GM19193 (cell line): ENCODE results near the gene SULT2B1.

Experiments
- POLR2A ChIP-seq: IDR thresholded peaks from 4 replicates; pipeline ENCODE4 v1.6.1; 2011; ENCODE audit not compliant: insufficient read depth, insufficient read length; ENCODE audit errors: extremely low read depth

The SULT2B1 gene

GRCh38 chr19:48608798-48609263 is 56.9 kb downstream of the SULT2B1 start:
- no peak for TF ChIP-seq POLR2A

- no peak for TF ChIP-seq POLR2A
Observed at GRCh38 chr19:48609571-48610108, 57.7 kb downstream of the SULT2B1 start.

- TF ChIP-seq POLR2A, result no peak
Observed at GRCh38 chr19:48611872-48612271, 59.9 kb downstream of the SULT2B1 start.

- TF ChIP-seq POLR2A, result peak; percentile 3
Observed at GRCh38 chr19:48613024-48613851, 61.3 kb downstream of the SULT2B1 start.

- TF ChIP-seq POLR2A, result peak; percentile 50
Observed at GRCh38 chr19:48613852-48614435, 62.0 kb downstream of the SULT2B1 start.

- TF ChIP-seq POLR2A, result peak; percentile 38
Observed at GRCh38 chr19:48614436-48615230, 62.7 kb downstream of the SULT2B1 start, which contains the start of gene FAM83E. TSS of gene FAM83E (minus strand) at chr19:48615076. CDS start at chr19:48613372, 1,704 bp downstream.

GRCh38 chr19:48615231-48616040 is 63.5 kb downstream of the SULT2B1 start:
- TF ChIP-seq POLR2A, result no peak

GRCh38 chr19:48616041-48616436 is 64.1 kb downstream of the SULT2B1 start:
- no peak for TF ChIP-seq POLR2A

GRCh38 chr19:48616491-48617056 is 64.6 kb downstream of the SULT2B1 start:
- no peak for TF ChIP-seq POLR2A

- TF ChIP-seq POLR2A, result peak; percentile 27
Observed at GRCh38 chr19:48617146-48617937, 65.4 kb downstream of the SULT2B1 start.

- TF ChIP-seq POLR2A, result no peak
Observed at GRCh38 chr19:48618278-48618915, 66.4 kb downstream of the SULT2B1 start.

GRCh38 chr19:48618916-48619691 is 67.1 kb downstream of the SULT2B1 start, which contains the start of the genes RPL18 and SPHK2:
TSS of gene RPL18 (minus strand) at chr19:48619178. CDS start at chr19:48619143, 35 bp downstream.
TSS of gene SPHK2 (plus strand) at chr19:48619506. CDS start at chr19:48620515, 1,009 bp downstream.
- TF ChIP-seq POLR2A, result peak; percentile 98
